ENCODE data around the gene ZNF804A.

DNA sequence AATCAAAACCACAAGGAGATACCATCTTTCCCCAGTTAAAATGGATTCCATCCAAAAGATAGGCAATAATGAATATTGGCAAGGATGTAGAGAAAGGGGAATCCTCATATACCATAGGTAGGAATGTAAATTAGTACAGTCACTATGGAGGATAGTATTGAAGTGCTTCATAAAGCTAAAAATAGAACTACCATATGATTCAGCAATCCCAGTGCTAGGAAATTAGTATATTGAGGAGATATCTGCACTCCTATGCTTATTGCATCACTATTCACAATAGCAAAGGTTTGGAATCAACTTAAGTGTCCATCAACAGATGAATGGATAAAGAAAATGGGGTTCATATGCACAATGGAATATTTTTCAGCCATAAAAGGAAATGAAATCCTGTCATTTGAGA lies 251.2 kb downstream of the ZNF804A start:
- TF ChIP-seq CTCF (IDR thresholded peaks at IDR 0.05; ENCODE audit: low read depth, low read length, missing input control) = no peak
- no peak for TF ChIP-seq FOXA1 (IDR thresholded peaks at IDR 0.05)
- TF ChIP-seq YY1 (IDR thresholded peaks at IDR 0.05) = no peak
- TF ChIP-seq REST (IDR thresholded peaks at IDR 0.05) = no peak
- TF ChIP-seq TAF1 (conservative IDR thresholded peaks at IDR 0.05) = no peak
- TF ChIP-seq, protein P1, sequence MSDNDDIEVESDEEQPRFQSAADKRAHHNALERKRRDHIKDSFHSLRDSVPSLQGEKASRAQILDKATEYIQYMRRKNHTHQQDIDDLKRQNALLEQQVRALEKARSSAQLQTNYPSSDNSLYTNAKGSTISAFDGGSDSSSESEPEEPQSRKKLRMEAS (IDR thresholded peaks at IDR 0.05) = no peak
- TF ChIP-seq RXRA (IDR thresholded peaks at IDR 0.05) = no peak
- no peak for TF ChIP-seq HNF4G (IDR thresholded peaks at IDR 0.05)
- TF ChIP-seq RAD21 (IDR thresholded peaks at IDR 0.05) = no peak
- no peak for TF ChIP-seq EGR1 (IDR thresholded peaks at IDR 0.05; ENCODE audit: low read depth in 2 of 2)
- TF ChIP-seq JUND (IDR thresholded peaks at IDR 0.05) = no peak
- TF ChIP-seq, protein P2, sequence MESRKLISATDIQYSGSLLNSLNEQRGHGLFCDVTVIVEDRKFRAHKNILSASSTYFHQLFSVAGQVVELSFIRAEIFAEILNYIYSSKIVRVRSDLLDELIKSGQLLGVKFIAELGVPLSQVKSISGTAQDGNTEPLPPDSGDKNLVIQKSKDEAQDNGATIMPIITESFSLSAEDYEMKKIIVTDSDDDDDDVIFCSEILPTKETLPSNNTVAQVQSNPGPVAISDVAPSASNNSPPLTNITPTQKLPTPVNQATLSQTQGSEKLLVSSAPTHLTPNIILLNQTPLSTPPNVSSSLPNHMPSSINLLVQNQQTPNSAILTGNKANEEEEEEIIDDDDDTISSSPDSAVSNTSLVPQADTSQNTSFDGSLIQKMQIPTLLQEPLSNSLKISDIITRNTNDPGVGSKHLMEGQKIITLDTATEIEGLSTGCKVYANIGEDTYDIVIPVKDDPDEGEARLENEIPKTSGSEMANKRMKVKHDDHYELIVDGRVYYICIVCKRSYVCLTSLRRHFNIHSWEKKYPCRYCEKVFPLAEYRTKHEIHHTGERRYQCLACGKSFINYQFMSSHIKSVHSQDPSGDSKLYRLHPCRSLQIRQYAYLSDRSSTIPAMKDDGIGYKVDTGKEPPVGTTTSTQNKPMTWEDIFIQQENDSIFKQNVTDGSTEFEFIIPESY (IDR thresholded peaks at IDR 0.05) = no peak
- TF ChIP-seq SP1 (IDR thresholded peaks at IDR 0.05) = no peak
- TF ChIP-seq, protein P3, sequence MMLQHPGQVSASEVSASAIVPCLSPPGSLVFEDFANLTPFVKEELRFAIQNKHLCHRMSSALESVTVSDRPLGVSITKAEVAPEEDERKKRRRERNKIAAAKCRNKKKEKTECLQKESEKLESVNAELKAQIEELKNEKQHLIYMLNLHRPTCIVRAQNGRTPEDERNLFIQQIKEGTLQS (IDR thresholded peaks at IDR 0.05) = no peak

All from liver (tissue), 3 donors.